K562 (cell line): Measurements from ENCODE around the gene USP32. TPM values are rescaled to one million over a fixed set of nuclear protein-coding genes. Genes with fewer than 3 reads are reported as not detected.

ENCODE experiments used
- ATAC-seq: fragments of 200-7000 bp; cut with Tn5 transposase; 3 replicates; pipeline ENCODE4 v1.9.1; 2020; ENCODE audit warnings: moderate library complexity
- BruUV-seq: library from RNA; stranded (reverse); fragments of 400-500 nt; replicated peaks from 2 replicates; lab custom pipeline; 2021; lab: Mats Ljungman, UMichigan
- CTCF ChIA-PET: fragments of 300-600 bp; formaldehyde crosslinking; extraction: SDS; loops from one replicate; lab custom pipeline; 2021; ENCODE audit warnings: low intra/inter-chr PET ratio; lab: Yijun Ruan, JAX
- POLR2A ChIA-PET: fragments of 300-600, 350-650 bp; sonication (Branson Sonifier 250); formaldehyde crosslinking; extraction: SDS; loops from one replicate; lab custom pipeline; 2021; ENCODE audit warnings: antibody characterized with exemption, inconsistent platforms; lab: Yijun Ruan, JAX
- DNase-seq, 4 experiments: peaks; one replicate each; pipeline versions ENCODE4 v3.0.0 to v3.0.0-alpha.2; 2011 to 2018; ENCODE audit warnings: low spot score in 3 of 4, mixed read lengths in 3 of 4; ENCODE audit errors: extremely low read depth in 1 of 4
- FAIRE-seq: peaks from 2 replicates; lab custom pipeline; 2011; peaks lifted over from hg19 to GRCh38; lab: Jason Lieb, UNC
- H2AFZ ChIP-seq: 2 replicates; pipeline ENCODE4 v1.6.0; 2011; ENCODE audit warnings: low read depth, low read length, control low read depth, inconsistent platforms
- H3K27ac ChIP-seq: fragments of 200-600 bp; 3 replicates; pipeline ENCODE4 v1.8.0; 2011; ENCODE audit warnings: low read depth, mild to moderate bottlenecking, control low read depth, inconsistent platforms, low read length, moderate library complexity, mixed read lengths; ENCODE audit errors: extremely low read depth
- H3K27me3 ChIP-seq, 2 experiments: fragments of 300-600 bp in 1 of 2; 2 replicates in 1 of 2; 3 replicates in 1 of 2; pipeline versions ENCODE4 v1.6.0 to v1.8.0; 2011; ENCODE audit warnings: inconsistent platforms in 2 of 2, low read length in 2 of 2, mild to moderate bottlenecking in 1 of 2, mixed read lengths in 1 of 2, moderate library complexity in 1 of 2; ENCODE audit not compliant: control insufficient read depth in 2 of 2, insufficient read depth in 2 of 2
- H3K36me3 ChIP-seq: fragments of 300-600 bp; 3 replicates; pipeline ENCODE4 v1.8.0; 2011; ENCODE audit warnings: mild to moderate bottlenecking, low read length, inconsistent platforms; ENCODE audit not compliant: control insufficient read depth, insufficient read depth
- H3K4me1 ChIP-seq, 2 experiments: fragments of 200-600 bp in 1 of 2; replicated peaks in 1 of 2; 2 replicates in 1 of 2; 3 replicates in 1 of 2; pipeline versions ENCODE4 v1.5.1 to v1.8.0; 2011; ENCODE audit warnings: inconsistent platforms in 2 of 2, low read length in 2 of 2, mild to moderate bottlenecking in 1 of 2, mixed read lengths in 1 of 2, moderate library complexity in 1 of 2; ENCODE audit not compliant: control insufficient read depth in 2 of 2, insufficient read depth in 2 of 2
- H3K4me2 ChIP-seq: 2 replicates; pipeline ENCODE4 v1.6.1; 2011; ENCODE audit warnings: low read length, control low read depth, inconsistent platforms, mixed read lengths; ENCODE audit not compliant: insufficient read depth
- H3K4me3 ChIP-seq: fragments of 200-600 bp; sonication (generic), shearing (Covaris generic); 2 replicates; pipeline ENCODE4 v1.5.1; 2016; ENCODE audit warnings: control low read depth, inconsistent platforms
- H3K79me2 ChIP-seq: fragments of 200-600 bp; 3 replicates; pipeline ENCODE4 v1.8.0; 2011; ENCODE audit warnings: low read length, inconsistent platforms; ENCODE audit not compliant: control insufficient read depth, insufficient read depth
- H3K9ac ChIP-seq, 2 experiments: 2 replicates each; pipeline versions ENCODE4 v1.6.0 to v1.6.1; 2011; ENCODE audit warnings: low read depth in 2 of 2, low read length in 2 of 2, control low read depth in 1 of 2, inconsistent platforms in 1 of 2, mild to moderate bottlenecking in 1 of 2, mixed read lengths in 1 of 2; ENCODE audit not compliant: insufficient read depth in 1 of 2
- H3K9me1 ChIP-seq: one replicate; pipeline ENCODE4 v1.6.0; 2011; ENCODE audit warnings: inconsistent platforms, mild to moderate bottlenecking, low read length, moderate library complexity; ENCODE audit not compliant: control insufficient read depth, insufficient read depth
- H3K9me3 ChIP-seq: replicated peaks from 2 replicates; pipeline ENCODE4 v1.5.1; 2011; ENCODE audit warnings: low read depth, low read length, inconsistent platforms; ENCODE audit not compliant: control insufficient read depth, insufficient read depth
- H4K20me1 ChIP-seq: replicated peaks from 2 replicates; pipeline ENCODE4 v1.6.1; 2011; ENCODE audit warnings: low read length, inconsistent platforms, mixed read lengths; ENCODE audit not compliant: control insufficient read depth, insufficient read depth
- ARID1B ChIP-seq: fragments of 450-650 bp; IDR thresholded peaks from 2 replicates; pipeline ENCODE4 v1.6.1; 2016; ENCODE audit warnings: antibody characterized with exemption, mild to moderate bottlenecking, inconsistent platforms
- CBFA2T3 ChIP-seq: fragments of 450-650 bp; IDR thresholded peaks from 2 replicates; pipeline ENCODE4 v1.6.1; 2017
- CREM ChIP-seq: IDR thresholded peaks from 2 replicates; pipeline ENCODE4 v1.6.1; 2014; ENCODE audit warnings: antibody characterized with exemption, low read depth
- EGR1 ChIP-seq: fragments of 450-650 bp; conservative IDR thresholded peaks from 2 replicates; pipeline ENCODE4 v1.6.1; 2017; ENCODE audit warnings: mild to moderate bottlenecking
- ELF1 ChIP-seq: fragments of 200-800 bp; sonication (Bioruptor generic); IDR thresholded peaks from 2 replicates; pipeline ENCODE4 v1.6.1; 2016; ENCODE audit warnings: missing genetic modification characterization, missing compliant biosample characterization
- MNT ChIP-seq, 2 experiments: fragments of 450-650 bp; conservative IDR thresholded peaks; 2 replicates each; pipeline ENCODE4 v1.6.1; 2017; ENCODE audit warnings: mild to moderate bottlenecking in 2 of 2, moderate library complexity in 2 of 2
- PML ChIP-seq: IDR thresholded peaks from 2 replicates; pipeline ENCODE4 v1.6.1; 2012; ENCODE audit warnings: low read length, inconsistent platforms
- RCOR1 ChIP-seq, 2 experiments: IDR thresholded peaks; 2 replicates each; pipeline ENCODE4 v1.6.1; 2012; ENCODE audit warnings: low read depth in 2 of 2, low read length in 2 of 2, borderline replicate concordance in 1 of 2, improper control_type of control experiment in 1 of 2
- SIRT6 ChIP-seq: IDR thresholded peaks from one replicate; pipeline ENCODE4 v1.6.1; 2012; ENCODE audit warnings: low read depth, mild to moderate bottlenecking, control low read depth, inconsistent platforms, low read length, moderate library complexity
- TCF3 ChIP-seq: sonication (generic); formaldehyde crosslinking; IDR thresholded peaks from 2 replicates; pipeline ENCODE4 v1.4.0; 2020; ENCODE audit warnings: mild to moderate bottlenecking, missing genetic modification reagents
- VEZF1 ChIP-seq: fragments of 200-800 bp; sonication (Bioruptor generic); IDR thresholded peaks from 2 replicates; pipeline ENCODE4 v1.6.1; 2017; ENCODE audit warnings: missing genetic modification characterization, missing compliant biosample characterization
- YY1 ChIP-seq, 3 experiments: IDR thresholded peaks; 2 replicates each; pipeline ENCODE4 v1.6.1; 2011; ENCODE audit warnings: low read length in 2 of 3, mild to moderate bottlenecking in 2 of 3, moderate library complexity in 2 of 3, borderline replicate concordance in 1 of 3, control low read depth in 1 of 3, low read depth in 1 of 3; ENCODE audit not compliant: insufficient read depth in 3 of 3, insufficient replicate concordance in 2 of 3, control insufficient read depth in 1 of 3, insufficient read length in 1 of 3; ENCODE audit errors: extremely low read depth in 1 of 3
- ZNF324 ChIP-seq: fragments of 250-450 bp; sonication (Bioruptor Pico); IDR thresholded peaks from 2 replicates; pipeline ENCODE4 v1.4.0; 2020; ENCODE audit warnings: mild to moderate bottlenecking
- ZNF740 ChIP-seq, 3 experiments: fragments of 200-800 bp in 1 of 3; sonication (Bioruptor generic) in 1 of 3; sonication (generic) in 1 of 3; formaldehyde crosslinking in 1 of 3; IDR thresholded peaks; 2 replicates each; pipeline versions ENCODE4 v1.6.1 to v1.8.0; 2016 to 2022; ENCODE audit warnings: mild to moderate bottlenecking in 2 of 3, missing compliant biosample characterization in 2 of 3, missing genetic modification characterization in 2 of 3, missing genetic modification reagents in 1 of 3
- WGBS: fragments of 100-300 bp; shearing (Covaris generic); methylation state at CpG from one replicate; pipeline ENCODE4 v1.1.6; 2016; ENCODE audit warnings: low coverage, mixed read lengths; ENCODE audit not compliant: insufficient coverage; ENCODE audit errors: missing lambda C conversion rate; 5-methylcytosine and 5-hydroxymethylcytosine counted together
- in situ Hi-C: fragments of 300-500 bp; cut with MboI; formaldehyde crosslinking; loops from 4 replicates; pipeline ENCODE4 v1.15.0; 2018; ENCODE audit warnings: inconsistent platforms, mixed read lengths
- intact Hi-C: fragments of 100-400 bp; cut with micrococcal nuclease; formaldehyde crosslinking; loops from 2 replicates; pipeline ENCODE4 v1.14.2; 2022
- polyA plus RNA-seq, 8 experiments: library from polyadenylated mRNA; depleted of rRNA in 4 of 8; stranded (reverse) in 5 of 8; unstranded in 3 of 8; fragments of >200 nt; fragmentation: Nextera tagmentation in 2 of 8; fragmentation: Illumina TruSeq in 1 of 8; extraction: Ambion mirVana in 2 of 8; extraction: Trizol in 1 of 8; gene quantifications; 2 replicates each; pipeline versions ENCODE4 v1.2.1 to v1.2.3, GENCODE V29; 2011 to 2014; ENCODE audit warnings: inconsistent platforms in 1 of 8, missing spikeins in 1 of 8
- total RNA-seq, 7 experiments: library from RNA; depleted of rRNA in 6 of 7; stranded (reverse); fragments of >200 nt in 6 of 7; fragmentation: Illumina TruSeq in 2 of 7; extraction: Trizol in 2 of 7; gene quantifications; 2 replicates each; pipeline versions ENCODE4 v1.2.1 to v1.2.3, GENCODE V29; 2011 to 2021; ENCODE audit warnings: low replicate concordance in 1 of 7

Gene USP32
- total and polyA plus RNA-seq, 9 of the 15 experiments (the other 6 are each of a cell fraction or from before 2014, with no cell fraction given): 18.0 to 69.3 (median 47.1) TPM

GRCh38 chr17:60134396-60135150 lies 257.4 kb downstream of the USP32 start:
- Histone ChIP-seq H3K79me2 (no peaks in the 10 kb centered on the region; the same call in 2 of the 3 replicates), H3K36me3 (peaks cover 6% of the 10 kb centered on the region; the same call in 2 of the 3 replicates), H4K20me1 (peaks cover 2% of the 10 kb centered on the region; the same call in 1 of the 2 replicates), H3K9ac (peak overlapping the region; percentile 64 to 98), H3K4me3 (peak overlapping the region; percentile 46), H3K4me1 (peaks cover 7 to 18% of the 10 kb centered on the region in 2 experiments; a peak in 3 of 5 replicates), H3K9me1 (no peaks in the 10 kb centered on the region), H3K27me3 (peaks cover 0 to 14% of the 10 kb centered on the region in 2 experiments; a peak in 3 of 5 replicates), H3K4me2 (peak overlapping the region; percentile 91), H2AFZ (peak overlapping the region; percentile 91), H3K9me3 (no peaks in the 10 kb centered on the region), H3K27ac (peak overlapping the region; percentile 12)
- BruUV-seq: no TSS peak
- intact Hi-C loops: no loop called here
- FAIRE-seq (peak; percentile 77), DNase-seq (peak; percentile 63 to 70 (median 69)), ATAC-seq (peak; percentile 61)
- CTCF ChIA-PET: no interaction called here
- under 1% methylated on average over 15 of the region's 16 CpGs for WGBS
- POLR2A ChIA-PET: interaction anchor here (0.5 to 1.0 kb wide), 4 partner anchors 11 to 915 kb away, joined by 3 to 5 read pairs (median 4); partner anchors contain the start of gene USP32
- in situ Hi-C loops: loop anchor here (5.0 kb wide), 1 partner anchor 112 kb away; no protein-coding TSS in a partner anchor
- no peak for TF ChIP-seq TCF3
- peak in 1 of 2 experiments; percentile 24; a peak in 1 of 4 replicates for TF ChIP-seq MNT (conservative IDR thresholded peaks at IDR 0.05)
- peak; percentile 49; the same call in 1 of the 2 replicates for TF ChIP-seq CREM
- peak in 1 of 3 experiments; percentile 32 for TF ChIP-seq YY1 (IDR thresholded peaks at IDR 0.05; ENCODE audit: borderline replicate concordance in 1 of 3, control insufficient read depth in 1 of 3, extremely low read depth in 1 of 3, insufficient read depth in 3 of 3, insufficient read length in 1 of 3, insufficient replicate concordance in 2 of 3, low read depth in 1 of 3, low read length in 2 of 3)
- 0 out of 2 replicates have a peak, but pooled peaks have one; percentile 25 for TF ChIP-seq ELF1 (tag)
- 0 out of 2 replicates have a peak, but pooled peaks have one; percentile 11 for TF ChIP-seq PML
- 0 out of 2 replicates have a peak, but pooled peaks have one; percentile 25 for TF ChIP-seq ARID1B
- no peak for TF ChIP-seq SIRT6
- peak; percentile 71; the same call in 1 of the 2 replicates for TF ChIP-seq ZNF740 (CRISPR knock-in tag; IDR thresholded peaks at IDR 0.05)
- TF ChIP-seq ZNF740 (tag; IDR thresholded peaks at IDR 0.05): no peak
- no peak for TF ChIP-seq ZNF324 (CRISPR knock-in tag)
- peak in 1 of 2 experiments; percentile 20; a peak in 2 of 4 replicates for TF ChIP-seq RCOR1 (IDR thresholded peaks at IDR 0.05; ENCODE audit: borderline replicate concordance in 1 of 2, low read depth in 2 of 2, low read length in 2 of 2)
- 0 out of 2 replicates have a peak, but pooled peaks have one; percentile 32 for TF ChIP-seq EGR1
- TF ChIP-seq VEZF1: peak; percentile 72
- TF ChIP-seq CBFA2T3: peak; percentile 21; the same call in 1 of the 2 replicates
